ENCODE data around the gene ITSN2. TPM values are rescaled to one million over a fixed set of nuclear protein-coding genes. Genes with fewer than 3 reads are reported as not detected.
"Not testable (repeated sequence)": the region's sequence is repeated elsewhere in the genome, so short reads cannot be mapped to it uniquely, and the experiment has no call there.

ITSN2 gene
- total RNA-seq, 1 experiment from 2014 or later = 20.8 TPM

DNA sequence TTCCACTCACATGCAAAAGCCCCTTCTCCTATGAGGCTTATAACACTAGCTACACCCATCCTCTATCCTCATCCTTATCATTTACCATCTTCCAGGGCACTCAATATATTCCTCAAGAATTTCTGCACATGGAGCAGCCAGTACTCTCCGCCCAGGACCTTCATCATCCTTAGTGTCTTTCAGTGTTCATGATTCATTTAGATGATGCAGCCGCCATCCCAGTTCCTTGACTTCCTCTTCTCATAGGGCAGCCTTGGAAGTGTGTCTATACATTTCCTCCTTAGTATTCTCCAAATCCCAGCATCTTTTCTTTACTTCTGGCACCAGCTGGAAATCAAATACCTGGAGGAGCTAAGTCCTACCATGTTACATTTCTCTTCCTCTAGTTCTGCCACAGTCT is 3.0 kb upstream of the ITSN2 start:
- no peak for DNase-seq (ENCODE audit: low read depth)

DNA sequence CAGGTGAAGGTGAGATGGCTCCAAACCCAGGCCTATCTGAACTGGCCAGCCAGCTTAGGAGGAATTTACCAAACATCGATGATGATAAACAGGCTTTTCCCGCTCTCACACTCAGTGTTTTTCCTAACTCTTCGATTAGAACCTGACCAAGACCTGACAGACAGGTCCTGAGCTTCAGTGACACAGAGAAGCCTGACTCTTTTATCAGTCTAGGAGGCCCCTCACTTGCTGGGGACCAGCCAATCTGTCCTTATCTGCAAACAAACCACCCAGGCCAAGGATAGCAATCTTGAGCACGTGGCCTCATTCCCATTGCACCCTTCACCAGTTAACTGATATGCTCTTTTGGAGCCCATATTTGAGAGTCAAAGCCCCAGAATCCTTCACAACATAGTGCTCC is 1.9 kb upstream of the ITSN2 start:
- DNase-seq (ENCODE audit: low read depth) = no peak

DNA sequence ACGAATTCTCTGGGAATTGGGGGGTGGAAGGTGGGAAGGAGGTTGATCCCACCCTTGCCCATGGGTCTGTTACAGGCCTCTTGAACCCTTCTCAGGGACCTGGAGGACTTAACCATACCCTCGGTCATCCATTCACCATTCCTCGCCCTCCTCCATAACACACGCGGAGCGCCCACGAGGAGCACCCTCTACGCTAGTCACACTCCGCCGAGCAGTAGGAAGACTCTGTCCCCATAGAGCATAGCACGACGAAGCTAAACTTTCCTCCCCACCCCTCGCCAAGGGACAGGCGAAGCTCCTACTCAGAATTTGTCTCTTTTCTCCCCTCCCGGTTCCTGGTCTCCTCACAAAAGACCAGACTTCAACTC is 611 bp upstream of the ITSN2 start:
- no peak for DNase-seq (ENCODE audit: low read depth)

DNA sequence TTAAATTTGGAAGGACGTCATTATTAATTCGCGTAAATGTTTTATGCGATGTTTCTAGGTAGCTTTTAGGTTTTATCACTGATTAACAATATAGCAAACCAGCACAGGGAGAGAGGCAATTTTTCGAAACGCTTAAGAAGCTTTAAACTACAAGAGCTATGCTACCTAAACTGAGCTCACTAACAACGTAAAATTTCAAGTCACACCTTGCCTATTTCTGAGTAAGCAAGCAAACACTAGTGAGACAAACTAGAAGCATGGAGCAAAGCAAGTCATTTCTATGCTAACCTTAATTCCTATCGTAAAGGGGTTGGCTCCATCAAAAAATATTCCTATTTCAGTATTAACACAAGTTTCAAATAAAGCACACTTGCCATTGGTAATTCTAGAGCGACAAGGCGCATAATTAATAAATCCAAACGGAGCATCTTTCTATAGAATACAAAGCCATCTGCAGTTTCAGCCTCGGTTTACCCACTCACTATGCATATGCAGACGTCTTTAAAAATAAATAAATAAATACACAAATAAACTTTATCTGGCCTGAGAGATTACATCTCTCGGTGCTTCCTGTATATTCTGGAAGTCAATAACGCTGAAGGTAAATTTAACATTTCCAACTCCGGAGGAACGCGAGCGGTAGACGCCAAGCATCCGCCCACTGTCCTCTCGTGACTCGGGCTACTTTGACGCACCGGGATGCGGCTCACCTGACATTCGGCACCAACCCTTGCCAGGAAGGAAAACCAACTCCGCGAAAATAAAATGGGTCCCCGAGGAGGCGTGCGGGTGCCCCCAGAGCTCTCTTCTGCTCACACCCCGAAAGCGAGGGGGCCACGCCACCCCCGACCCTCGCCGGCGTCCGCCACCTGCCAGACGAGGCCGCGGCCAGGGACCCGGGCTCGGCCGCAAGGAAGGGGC is 947 bp downstream of the ITSN2 start:
- DNase-seq (ENCODE audit: low read depth) = no peak

DNA sequence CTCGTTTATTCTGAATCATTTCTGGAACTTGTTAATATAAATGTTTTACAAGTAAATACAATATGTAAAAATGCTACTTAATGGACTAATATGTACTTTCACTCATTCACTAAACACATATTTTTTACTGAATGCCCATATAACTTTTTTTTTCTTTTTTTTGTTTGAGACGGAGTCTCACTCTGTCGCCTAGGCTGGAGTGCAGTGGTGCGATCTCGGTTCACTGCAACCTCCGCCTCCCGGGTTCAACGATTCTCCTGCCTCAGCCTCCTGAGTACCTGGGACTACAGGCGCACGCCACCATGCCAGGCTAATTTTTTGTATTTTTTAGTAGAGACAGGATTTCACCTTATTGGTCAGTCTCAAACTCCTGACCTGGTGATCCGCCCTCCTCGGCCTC is 2.6 kb downstream of the ITSN2 start:
- DNase-seq (ENCODE audit: low read depth) = not testable (repeated sequence)

DNA sequence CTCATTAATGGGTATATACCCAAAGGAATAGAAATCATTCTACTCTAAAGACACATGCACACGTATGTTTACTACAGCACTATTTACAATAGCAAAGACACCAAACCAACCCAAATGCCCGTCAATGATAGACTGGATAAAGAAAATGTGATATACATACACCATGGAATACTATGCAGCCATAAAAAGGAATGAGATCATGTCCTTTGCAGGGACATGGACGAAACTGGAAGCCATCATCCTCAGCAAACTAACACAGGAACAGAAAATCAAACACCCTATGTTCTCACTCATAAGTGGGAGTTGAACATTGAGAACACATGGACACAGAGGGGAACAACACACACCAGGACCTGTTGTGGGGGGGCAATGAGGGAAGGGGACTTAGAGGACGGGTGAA is 3.2 kb downstream of the ITSN2 start:
- DNase-seq (ENCODE audit: low read depth) = not testable (repeated sequence)

DNA sequence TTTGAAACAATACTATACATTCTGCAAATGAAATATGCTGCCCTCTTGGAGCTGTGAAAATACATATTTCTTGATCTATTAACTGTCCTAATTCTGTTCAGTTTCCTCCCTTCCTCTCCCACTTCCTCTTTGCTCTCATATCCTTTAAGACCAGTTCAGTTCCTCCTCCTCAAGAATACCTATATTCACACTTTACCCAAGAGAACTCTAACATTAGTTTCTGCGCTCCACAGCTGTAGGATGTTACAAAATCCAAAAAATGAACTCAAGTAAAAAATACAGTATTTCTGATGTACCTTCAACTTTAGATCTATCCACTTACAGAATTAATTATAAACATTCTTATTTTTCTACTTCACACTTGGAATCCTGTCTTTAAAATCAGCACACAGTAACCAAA is 5.4 kb downstream of the ITSN2 start:
- DNase-seq (ENCODE audit: low read depth) = no peak

DNA sequence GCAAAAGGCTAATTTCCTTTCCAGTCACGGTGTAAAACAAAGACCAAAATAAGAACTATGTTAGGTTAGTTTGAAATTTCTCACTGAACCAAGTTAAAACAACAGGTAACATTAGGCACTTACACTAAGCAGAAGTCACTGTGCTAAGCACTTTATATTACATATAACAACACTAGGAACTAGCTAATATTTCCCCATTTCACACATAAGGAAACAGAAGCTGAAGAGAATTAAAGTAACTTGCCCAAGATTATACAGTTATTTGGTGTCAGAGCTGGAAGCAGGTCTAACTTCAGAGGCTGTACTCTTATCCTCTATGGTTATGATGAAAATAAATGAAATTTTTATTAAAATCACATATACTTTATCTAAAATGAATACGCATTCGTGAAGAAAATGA is 5.9 kb downstream of the ITSN2 start:
- no peak for DNase-seq (ENCODE audit: low read depth)

DNA sequence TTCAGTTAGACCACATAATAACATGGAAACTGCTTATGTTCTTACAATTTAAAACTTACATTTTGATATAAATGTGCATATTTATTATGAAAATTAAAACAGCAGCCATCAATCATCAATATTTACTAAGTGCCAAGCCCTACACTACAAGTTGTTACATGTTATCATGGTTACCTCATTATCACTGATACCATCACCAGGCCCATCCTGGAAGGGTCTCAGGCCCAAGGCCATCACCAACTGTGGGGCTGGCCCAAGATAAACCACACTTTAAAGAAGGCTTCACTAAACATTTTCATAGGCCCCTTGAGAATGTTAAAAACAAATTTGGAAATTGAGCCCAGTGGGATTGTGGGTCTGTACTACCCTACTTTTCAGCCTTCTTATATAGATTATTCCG is 6.4 kb downstream of the ITSN2 start:
- DNase-seq (ENCODE audit: low read depth) = no peak

DNA sequence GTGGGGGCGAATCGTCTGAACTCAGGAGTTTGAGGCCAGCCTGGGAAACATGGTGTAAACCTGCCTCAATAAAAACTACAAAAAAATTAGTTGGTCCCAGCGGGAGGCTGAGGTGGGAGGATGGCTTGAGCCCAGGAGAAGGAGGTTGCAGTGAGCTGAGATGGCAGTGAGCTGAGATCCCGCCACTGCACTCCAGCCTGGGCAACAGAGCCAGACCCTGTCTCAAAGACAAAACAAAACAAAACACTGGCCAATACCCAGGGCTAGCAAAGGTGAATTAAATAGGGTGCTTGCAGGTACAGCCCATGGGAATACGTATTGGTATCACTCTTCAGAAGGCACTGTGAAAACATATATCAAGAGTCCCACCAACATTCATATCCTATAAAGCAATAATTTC is 7.0 kb downstream of the ITSN2 start:
- no peak for DNase-seq (ENCODE audit: low read depth)

DNA sequence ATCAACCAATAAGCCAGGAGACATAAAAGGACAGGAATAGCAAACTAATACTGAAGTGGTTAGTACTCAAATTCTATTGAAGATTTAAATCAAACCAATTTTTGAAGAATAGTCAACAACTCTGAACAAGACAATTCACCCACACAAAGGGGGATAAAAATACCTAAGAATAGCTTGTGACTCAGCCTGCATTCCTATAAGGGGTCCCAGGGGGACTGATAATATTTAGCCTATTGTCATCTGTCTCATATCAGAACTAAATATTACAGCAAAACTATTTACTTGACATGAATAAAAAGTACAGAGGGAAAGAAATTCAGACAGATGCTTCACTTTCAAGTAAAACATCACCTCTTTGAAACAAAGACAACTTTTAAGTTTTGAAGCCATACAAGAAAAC is 7.7 kb downstream of the ITSN2 start:
- peak; percentile 32 for DNase-seq (ENCODE audit: low read depth)

DNA sequence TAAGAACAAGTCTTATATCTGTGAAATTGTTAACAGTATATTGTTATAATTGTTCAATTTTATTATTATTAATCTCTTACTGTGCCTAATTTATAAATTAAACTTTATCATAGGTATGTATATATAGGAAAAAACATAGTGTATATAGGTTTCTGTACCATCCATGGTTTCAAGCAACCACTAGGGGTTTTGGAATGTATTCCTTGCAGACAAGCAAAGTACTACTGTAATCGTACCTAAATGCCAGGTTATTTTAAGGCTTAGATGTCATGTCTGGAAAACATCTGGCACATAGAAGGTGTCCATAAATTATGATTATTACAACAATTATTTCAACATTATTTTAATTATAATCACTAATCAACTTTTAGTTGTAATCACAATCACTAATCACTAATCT is 8.4 kb downstream of the ITSN2 start:
- no peak for DNase-seq (ENCODE audit: low read depth)

DNA sequence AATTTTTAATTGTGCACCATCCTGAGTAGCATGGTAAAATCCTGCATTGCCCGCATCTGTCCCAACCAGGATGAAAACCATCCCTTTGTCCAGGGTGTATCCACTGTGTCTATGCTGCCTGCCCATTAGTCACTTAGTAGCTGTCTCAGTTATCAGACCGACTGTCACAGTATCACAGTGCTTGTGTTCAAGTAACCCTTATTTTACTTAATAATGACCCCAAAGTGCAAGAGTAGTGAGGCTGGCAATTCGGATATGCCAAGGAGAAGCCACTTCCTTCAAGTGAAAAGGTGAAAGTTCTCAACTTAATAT is 8.8 kb downstream of the ITSN2 start:
- DNase-seq (ENCODE audit: low read depth) = no peak

DNA sequence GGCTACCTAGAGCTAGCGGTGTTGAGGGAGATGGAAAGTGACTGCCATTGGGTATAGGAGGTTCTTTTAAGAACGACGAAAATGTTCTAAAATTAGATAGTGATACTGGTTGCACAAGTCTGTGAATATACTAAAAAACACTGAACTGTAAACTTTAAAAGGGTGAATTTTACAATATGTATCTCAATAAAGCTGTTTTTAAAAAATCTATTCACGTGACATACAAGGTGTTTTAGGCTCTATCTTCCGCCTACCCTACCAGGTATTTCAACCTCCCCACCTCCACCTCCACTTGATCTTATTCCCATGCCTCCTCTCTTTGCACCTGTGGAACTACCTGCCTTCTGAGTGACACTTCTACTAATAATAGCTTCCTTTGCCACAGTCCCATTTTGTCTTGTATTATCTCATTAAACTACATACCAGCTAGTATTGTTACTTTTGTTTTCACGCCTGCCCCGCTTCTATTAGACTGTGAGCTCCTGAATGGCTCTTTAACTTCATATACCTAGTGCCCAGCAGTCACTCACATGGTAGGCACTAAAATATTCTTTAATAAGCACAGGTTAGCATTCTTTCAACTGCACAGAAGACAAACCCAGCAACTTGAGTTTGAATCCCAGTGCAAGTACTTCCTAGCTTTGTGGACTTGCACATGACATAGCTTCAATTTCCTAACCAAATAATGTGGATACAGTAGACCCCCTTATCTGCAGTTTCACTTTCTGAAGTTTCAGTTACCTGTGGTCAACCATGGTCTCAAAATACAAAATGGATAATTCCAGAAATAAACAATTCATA is 9.3 kb downstream of the ITSN2 start:
- DNase-seq (ENCODE audit: low read depth) = no peak

DNA sequence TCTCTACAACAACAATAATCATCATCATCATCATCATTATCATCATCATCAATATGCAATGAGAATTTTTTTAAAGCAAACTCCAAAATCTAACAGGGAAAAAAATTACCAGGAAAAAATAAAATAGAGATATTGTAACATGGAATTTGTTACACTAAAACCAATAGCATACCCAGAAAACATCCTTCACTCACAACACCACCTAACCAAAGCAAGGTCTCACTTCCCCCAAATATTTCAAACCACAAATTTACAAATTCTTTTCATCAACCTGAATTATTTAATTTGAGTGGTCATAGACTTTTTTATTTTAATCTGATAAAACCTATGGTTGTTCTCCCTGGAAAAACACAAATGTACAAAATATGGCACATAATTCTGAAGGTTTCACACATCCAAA is 11.2 kb downstream of the ITSN2 start:
- DNase-seq (ENCODE audit: low read depth) = no peak

DNA sequence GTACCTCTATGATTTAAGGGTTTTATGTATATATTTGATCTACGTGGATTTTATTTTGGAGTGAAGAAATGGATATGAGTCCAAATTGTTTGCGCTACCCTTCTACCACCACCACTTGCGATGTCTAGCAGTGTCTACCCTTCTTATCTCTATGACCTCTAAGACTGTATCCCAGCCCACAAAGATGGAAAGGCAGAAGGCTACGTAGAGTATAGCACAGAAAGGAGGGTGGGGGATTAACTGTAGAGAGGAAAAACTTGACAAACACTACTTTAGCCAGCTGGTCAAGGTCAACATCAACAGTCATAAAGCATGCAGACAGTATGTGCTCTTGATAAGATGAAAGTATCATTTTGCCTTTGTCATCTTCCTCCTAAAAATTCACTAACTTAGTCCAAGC is 14.4 kb downstream of the ITSN2 start:
- DNase-seq (ENCODE audit: low read depth) = no peak

DNA sequence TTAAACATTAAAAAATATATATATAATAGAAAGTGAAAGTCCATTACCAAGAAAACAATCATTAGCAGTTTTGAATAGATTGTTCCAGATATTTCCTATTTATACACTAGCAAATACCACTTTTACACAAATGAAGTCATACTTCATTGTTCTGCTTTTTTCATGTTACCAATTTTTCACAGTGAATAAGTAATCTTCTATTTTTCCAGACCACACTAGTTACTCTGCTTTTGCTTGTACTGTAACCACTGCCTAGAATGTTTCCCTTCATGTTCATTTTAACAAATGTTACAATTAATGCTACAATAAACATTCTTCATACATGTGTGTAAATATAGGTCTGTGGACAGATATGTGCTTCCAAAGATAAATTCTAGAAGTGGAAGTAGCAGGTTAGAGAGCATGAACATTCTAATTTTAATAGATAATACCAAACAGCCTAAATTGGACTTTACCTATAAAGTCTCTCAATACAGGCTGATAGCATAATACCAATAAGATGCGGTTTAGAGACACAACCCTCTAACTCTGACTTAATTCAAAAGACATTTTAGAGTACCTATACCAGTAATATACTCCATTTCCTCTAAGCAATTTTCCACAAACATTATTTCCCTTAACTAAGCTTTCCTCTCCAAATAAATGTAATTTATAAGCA is 17.0 kb downstream of the ITSN2 start:
- no peak for DNase-seq (ENCODE audit: low read depth)

DNA sequence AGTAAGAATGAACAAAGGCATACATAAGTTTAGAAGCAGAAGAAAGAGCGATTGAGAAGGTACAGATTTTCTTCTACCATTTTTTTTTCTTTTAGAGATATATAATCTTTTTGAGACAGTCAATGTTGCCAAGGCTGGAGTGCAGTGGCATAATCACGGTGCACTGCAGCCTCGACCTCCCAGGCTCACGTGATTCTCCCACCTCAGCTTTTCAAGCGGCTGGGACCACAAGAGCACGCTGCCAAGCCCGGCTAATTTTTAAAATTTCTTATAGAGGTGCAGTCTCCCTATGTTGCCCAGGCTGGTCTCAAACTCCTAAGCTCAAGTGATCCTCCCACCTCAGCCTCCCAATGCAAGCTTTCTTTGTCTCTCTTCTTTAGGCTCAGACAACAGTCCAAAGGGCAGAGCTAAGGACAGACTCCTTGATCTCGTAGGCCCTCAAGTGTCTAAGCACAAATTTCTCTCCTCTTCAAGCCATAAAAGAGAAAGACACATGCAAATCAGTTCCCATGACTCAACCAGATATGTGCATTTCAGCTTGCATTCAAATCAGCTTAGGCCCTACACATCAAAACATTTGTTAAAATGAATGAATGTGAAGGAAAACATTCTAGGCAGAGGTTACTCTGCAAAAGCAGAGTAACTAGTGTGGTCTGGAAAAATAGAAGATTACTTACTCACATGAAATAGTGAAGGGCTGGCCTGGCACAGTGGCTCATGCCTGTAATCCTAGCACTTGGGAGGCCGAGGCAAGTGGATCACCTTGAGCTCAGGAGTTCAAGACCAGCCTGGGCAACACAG is 18.0 kb downstream of the ITSN2 start:
- peak; percentile 24 for DNase-seq (ENCODE audit: low read depth)

DNA sequence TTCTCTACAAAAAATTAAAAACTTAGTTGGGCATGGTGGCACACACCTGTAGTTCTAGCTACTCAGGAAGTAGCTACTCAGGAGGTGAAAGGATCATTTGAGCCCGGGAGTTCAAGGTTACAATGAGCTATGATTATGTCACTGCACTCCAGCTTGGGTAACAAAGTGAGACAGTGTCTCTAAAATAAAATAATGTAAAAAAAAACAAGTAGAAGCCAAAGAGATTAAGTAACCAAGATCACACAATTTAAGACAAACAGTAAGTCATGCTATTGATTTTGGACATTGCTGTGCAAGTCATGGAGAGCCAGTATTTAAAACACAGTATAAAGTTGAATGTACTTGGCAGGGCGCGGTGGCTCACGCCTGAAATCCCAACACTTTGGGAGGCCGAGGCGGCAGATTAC is 20.5 kb downstream of the ITSN2 start:
- DNase-seq (ENCODE audit: low read depth) = no peak

DNA sequence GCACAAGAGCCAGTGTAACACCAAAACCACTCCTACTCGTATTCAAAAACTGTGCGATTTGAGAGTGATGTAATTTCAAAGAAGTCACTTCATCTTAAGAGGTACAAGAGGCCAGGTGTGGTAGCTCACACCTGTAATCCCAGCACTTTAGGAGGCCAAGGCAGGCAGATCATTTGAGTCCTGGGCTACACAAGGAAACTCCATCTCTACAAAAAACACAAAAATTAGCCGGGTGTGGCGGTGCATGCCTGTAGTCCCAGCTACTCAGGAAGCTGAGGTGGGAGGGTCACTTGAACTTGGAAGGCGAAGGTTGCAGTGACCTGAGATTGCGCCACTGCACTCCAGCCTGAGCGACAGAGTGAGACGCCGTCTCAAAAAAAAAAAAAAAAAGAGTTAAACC is 21.2 kb downstream of the ITSN2 start:
- not testable (repeated sequence) for DNase-seq (ENCODE audit: low read depth)

DNA sequence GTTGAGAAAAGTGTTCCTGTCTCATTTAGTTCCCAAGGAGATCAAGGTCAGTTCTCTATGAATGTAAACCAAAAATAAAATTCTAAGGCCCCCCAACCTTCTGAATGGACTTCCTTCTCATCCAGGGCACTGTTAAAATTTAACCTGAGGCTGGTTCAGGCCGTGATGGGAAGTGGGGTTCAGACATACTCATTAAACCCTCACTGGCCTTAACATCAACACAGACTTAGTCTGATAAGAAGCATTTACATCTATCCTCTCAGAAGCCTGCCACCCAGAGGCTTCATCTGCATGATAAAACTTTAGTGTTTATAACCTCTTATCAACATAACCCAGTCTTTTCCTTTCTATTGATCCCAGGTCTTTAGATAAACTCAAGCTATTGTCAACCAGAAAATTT is 22.4 kb downstream of the ITSN2 start:
- DNase-seq (ENCODE audit: low read depth) = no peak

DNA sequence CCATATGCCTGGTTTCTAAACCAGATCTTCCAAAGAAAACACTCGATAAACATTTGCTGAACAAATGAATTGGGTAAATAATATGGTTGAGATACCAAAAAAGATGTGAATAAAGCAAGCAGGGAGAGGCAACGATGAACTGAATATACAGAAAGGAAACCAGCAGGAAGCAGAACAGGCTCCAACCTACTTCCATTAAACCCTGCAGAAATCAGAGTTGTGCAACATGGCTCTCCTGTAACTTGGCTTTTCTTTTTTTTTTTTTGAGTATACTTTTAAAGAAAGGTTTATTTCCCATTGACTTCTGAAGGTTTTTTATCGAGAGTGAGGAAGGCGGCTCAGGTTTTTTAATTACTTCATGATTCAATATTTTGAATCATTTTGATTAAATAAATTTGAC is 23.5 kb downstream of the ITSN2 start:
- no peak for DNase-seq (ENCODE audit: low read depth)
